NB4 (cell line): Measurements from ENCODE around the gene CCDC187.

Source experiments
- DNase-seq: peaks from one replicate; pipeline ENCODE4 v3.0.0; 2010; ENCODE audit warnings: low read depth
- H3K4me3 ChIP-seq: one replicate; pipeline ENCODE4 v1.5.1; 2011; ENCODE audit warnings: mild to moderate bottlenecking, low read depth, low read length, moderate library complexity
- CTCF ChIP-seq: IDR thresholded peaks from one replicate; pipeline ENCODE4 v1.5.1; 2012; ENCODE audit warnings: low read depth, low read length
- MAX ChIP-seq: IDR thresholded peaks from 2 replicates; pipeline ENCODE4 v1.6.1; 2011; ENCODE audit warnings: low read depth, low read length
- MYC ChIP-seq: IDR thresholded peaks from 2 replicates; pipeline ENCODE4 v1.6.1; 2011; ENCODE audit warnings: low read depth, low read length
- POLR2A ChIP-seq: IDR thresholded peaks from 2 replicates; pipeline ENCODE4 v1.6.1; 2011; ENCODE audit warnings: mild to moderate bottlenecking; ENCODE audit not compliant: insufficient read length; ENCODE audit errors: extremely low read depth

Gene CCDC187

GRCh38 chr9:136281421-136282271, 22.2 kb downstream of the CCDC187 start:
- no peak overlapping the region for H3K4me3 ChIP-seq
- TF ChIP-seq POLR2A: no peak
- TF ChIP-seq MAX: no peak
- TF ChIP-seq CTCF: no peak
- TF ChIP-seq MYC: no peak
- DNase-seq: no peak

GRCh38 chr9:136280535-136281315, 23.2 kb downstream of the CCDC187 start:
- no peak for DNase-seq
- no peak overlapping the region for H3K4me3 ChIP-seq
- TF ChIP-seq CTCF (no peak), POLR2A (no peak), MAX (no peak)

- no peak for TF ChIP-seq MYC
- H3K4me3 ChIP-seq: no peak overlapping the region
- no peak for DNase-seq
Measured at GRCh38 chr9:136279471-136279870, 24.4 kb downstream of the CCDC187 start.

GRCh38 chr9:136278894-136279293, 25.0 kb downstream of the CCDC187 start:
- H3K4me3 ChIP-seq: no peak overlapping the region
- DNase-seq: no peak
- no peak for TF ChIP-seq POLR2A
- no peak for TF ChIP-seq MYC
- TF ChIP-seq MAX: no peak
- no peak for TF ChIP-seq CTCF

- no peak for DNase-seq
- no peak for TF ChIP-seq MAX
- TF ChIP-seq POLR2A: no peak
- no peak for TF ChIP-seq CTCF
- TF ChIP-seq MYC: no peak
- H3K4me3 ChIP-seq: no peak overlapping the region
Measured at GRCh38 chr9:136278221-136278620, 25.7 kb downstream of the CCDC187 start.

- TF ChIP-seq CTCF: no peak
- no peak for TF ChIP-seq MYC
- H3K4me3 ChIP-seq: no peak overlapping the region
- DNase-seq: no peak
Measured at GRCh38 chr9:136277746-136278145, 26.1 kb downstream of the CCDC187 start.
